HepG2 (cell line): ENCODE results near the gene SHISA9. TPM values are rescaled to one million over a fixed set of nuclear protein-coding genes. Genes with fewer than 3 reads are reported as not detected.
A peak's percentile ranks its signal among the peaks of the same experiment; 100 is the strongest.

Experiments used
- AHDC1 ChIP-seq: sonication (generic); formaldehyde crosslinking; IDR thresholded peaks from 2 replicates; pipeline ENCODE4 v1.5.1; 2020; ENCODE audit warnings: mild to moderate bottlenecking, missing genetic modification reagents, borderline replicate concordance
- ARNT2 ChIP-seq: sonication (generic); formaldehyde crosslinking; IDR thresholded peaks from 2 replicates; pipeline ENCODE4 v1.8.0; 2022; ENCODE audit warnings: mild to moderate bottlenecking, low read depth, missing genetic modification reagents, moderate library complexity
- ATF5 ChIP-seq: sonication (generic); formaldehyde crosslinking; IDR thresholded peaks from 2 replicates; pipeline ENCODE4 v1.4.0; 2020; ENCODE audit warnings: mild to moderate bottlenecking, low read depth, missing genetic modification reagents
- CHD4 ChIP-seq: fragments of 200-600 bp; sonication (generic); IDR thresholded peaks from 2 replicates; pipeline ENCODE4 v1.7.0; 2017; ENCODE audit warnings: mild to moderate bottlenecking, low read length, borderline replicate concordance
- ETS1 ChIP-seq: sonication (generic); formaldehyde crosslinking; IDR thresholded peaks from 2 replicates; pipeline ENCODE4 v1.4.0; 2020; ENCODE audit warnings: missing genetic modification reagents
- HDAC1 ChIP-seq: sonication (generic); formaldehyde crosslinking; IDR thresholded peaks from 2 replicates; pipeline ENCODE4 v1.5.1; 2020; ENCODE audit warnings: mild to moderate bottlenecking, missing genetic modification reagents
- MIER3 ChIP-seq: IDR thresholded peaks from 2 replicates; pipeline ENCODE4 v1.6.1; 2016; ENCODE audit warnings: missing compliant biosample characterization, borderline replicate concordance
- PLRG1 ChIP-seq: fragments of 450-650 bp; conservative IDR thresholded peaks from 2 replicates; pipeline ENCODE4 v1.6.1; 2016
- SP4 ChIP-seq: sonication (generic); formaldehyde crosslinking; IDR thresholded peaks from 2 replicates; pipeline ENCODE4 v1.8.1; 2023; ENCODE audit warnings: mild to moderate bottlenecking, missing genetic modification reagents
- YEATS2 ChIP-seq: sonication (generic); formaldehyde crosslinking; IDR thresholded peaks from 2 replicates; pipeline ENCODE4 v1.4.0; 2020; ENCODE audit warnings: missing genetic modification reagents, borderline replicate concordance
- ZKSCAN1 ChIP-seq: fragments of 150-350 bp; IDR thresholded peaks from 2 replicates; pipeline ENCODE4 v1.6.1; 2014; ENCODE audit warnings: low read length
- ZNF142 ChIP-seq: sonication (generic); formaldehyde crosslinking; IDR thresholded peaks from 2 replicates; pipeline ENCODE4 v1.4.0; 2020; ENCODE audit warnings: missing genetic modification reagents
- ZNF232 ChIP-seq: sonication (generic); formaldehyde crosslinking; IDR thresholded peaks from 2 replicates; pipeline ENCODE4 v1.4.0; 2020; ENCODE audit warnings: missing genetic modification reagents, borderline replicate concordance
- ZNF446 ChIP-seq: sonication (generic); formaldehyde crosslinking; IDR thresholded peaks from 2 replicates; pipeline ENCODE4 v1.5.0; 2020; ENCODE audit warnings: mild to moderate bottlenecking, missing genetic modification reagents
- ZNF781 ChIP-seq: sonication (generic); formaldehyde crosslinking; IDR thresholded peaks from 2 replicates; pipeline ENCODE4 v1.5.1; 2020; ENCODE audit warnings: borderline replicate concordance, mild to moderate bottlenecking, missing genetic modification reagents; ENCODE audit errors: not compliant biosample characterization
- polyA plus RNA-seq, 8 experiments: library from polyadenylated mRNA; depleted of rRNA in 3 of 8; stranded (reverse) in 7 of 8; unstranded in 1 of 8; fragments of >200 nt; fragmentation: Illumina TruSeq in 4 of 8; extraction: Trizol in 4 of 8; gene quantifications; 2 replicates each; pipeline versions ENCODE4 v1.2.1 to v1.2.3, GENCODE V29; 2011 to 2016; ENCODE audit warnings: low read depth in 4 of 8, missing spikeins in 1 of 8, mixed read lengths in 1 of 8; ENCODE audit not compliant: insufficient read depth in 1 of 8
- total RNA-seq, 5 experiments: library from RNA; depleted of rRNA; stranded (reverse); fragments of >200 nt; fragmentation: Illumina TruSeq; extraction: Trizol; gene quantifications; 2 replicates each; pipeline ENCODE4 v1.2.3, GENCODE V29; 2016; ENCODE audit warnings: low read depth in 1 of 5

The SHISA9 gene
- total and polyA plus RNA-seq, 2 of the 13 experiments (the other 11 are each of a cell fraction or from before 2014, with no cell fraction given), result 0.01 TPM; not detected in 1

GRCh38 chr16:13269905-13270528 is 368.6 kb downstream of the SHISA9 start (continued):
- TF ChIP-seq ZNF781 (peak; percentile 83), CHD4 (peak; percentile 62; the same call in 1 of the 2 replicates), MIER3 (CRISPR knock-in tag) (peak; percentile 96; the same call in 1 of the 2 replicates), ZNF446 (CRISPR knock-in tag) (no peak), AHDC1 (CRISPR knock-in tag) (peak; percentile 100), ARNT2 (no peak; the same call in 1 of the 2 replicates), SP4 (CRISPR knock-in tag) (peak; percentile 89), ATF5 (peak; percentile 71; the same call in 1 of the 2 replicates), ZKSCAN1 (peak; percentile 50; the same call in 1 of the 2 replicates), ZNF232 (peak; percentile 79; the same call in 1 of the 2 replicates), YEATS2 (CRISPR knock-in tag) (peak; percentile 74; the same call in 1 of the 2 replicates), ETS1 (no peak), HDAC1 (CRISPR knock-in tag) (peak; percentile 99), PLRG1 (no peak), ZNF142 (CRISPR knock-in tag) (0 out of 2 replicates have a peak, but pooled peaks have one; percentile 36)
